GM10248 (cell line): ENCODE results near the gene WIPF2.
A peak's percentile ranks its signal among the peaks of the same experiment; 100 is the strongest.

ENCODE experiments used
- CTCF ChIA-PET: fragments of 300-600 bp; sonication (Branson Sonifier 250); formaldehyde crosslinking; extraction: SDS; loops from one replicate; lab custom pipeline; 2021; ENCODE audit warnings: antibody characterized with exemption; lab: Yijun Ruan, JAX
- POLR2A ChIA-PET: fragments of 350-650 bp; sonication (Branson Sonifier 250); formaldehyde crosslinking; extraction: SDS; loops from one replicate; lab custom pipeline; 2020; ENCODE audit warnings: antibody characterized with exemption; lab: Yijun Ruan, JAX
- DNase-seq: peaks from one replicate; pipeline ENCODE4 v3.0.0; 2012; ENCODE audit errors: extremely low spot score
- CTCF ChIP-seq: IDR thresholded peaks from 2 replicates; pipeline ENCODE4 v1.5.1; 2012; ENCODE audit warnings: mild to moderate bottlenecking, low read depth; ENCODE audit errors: extremely low read depth, missing control alignments, control extremely low read depth

Gene WIPF2

GRCh38 chr17:40315678-40316570, 96.8 kb downstream of the WIPF2 start:
- no peak for DNase-seq
- ChIA-PET POLR2A (no interaction called here), CTCF (interaction anchor here (0.8 to 30.0 kb wide), 7 partner anchors 10 to 241 kb away, joined by 3 to 604 read pairs (median 4); partner anchors contain the start of genes GJD3 and RARA)
- no peak for TF ChIP-seq CTCF

GRCh38 chr17:40316571-40317344, 97.7 kb downstream of the WIPF2 start:
- no peak for TF ChIP-seq CTCF
- DNase-seq: no peak
- POLR2A ChIA-PET: interaction anchor here (0.8 kb wide), 1 partner anchor 1373 kb away, joined by 4 read pairs; no protein-coding TSS in a partner anchor
- CTCF ChIA-PET: interaction anchor here (0.9 to 30.0 kb wide), 14 partner anchors 9 to 216 kb away, joined by 3 to 604 read pairs (median 4); partner anchors contain the start of genes GJD3, RARA and WIPF2

GRCh38 chr17:40317345-40317873, 98.3 kb downstream of the WIPF2 start:
- peak; percentile 67 for DNase-seq
- POLR2A ChIA-PET: interaction anchor here (0.8 kb wide), 1 partner anchor 1372 kb away, joined by 4 read pairs; no protein-coding TSS in a partner anchor
- peak; percentile 50 for TF ChIP-seq CTCF
- CTCF ChIA-PET: interaction anchor here (0.9 to 30.0 kb wide), 14 partner anchors 8 to 216 kb away, joined by 3 to 604 read pairs (median 4); partner anchors contain the start of genes GJD3, RARA and WIPF2

GRCh38 chr17:40317880-40318829, 99.1 kb downstream of the WIPF2 start:
- DNase-seq: peak; percentile 98
- ChIA-PET POLR2A (interaction anchor here (0.8 kb wide), 1 partner anchor 1371 kb away, joined by 4 read pairs; no protein-coding TSS in a partner anchor), CTCF (interaction anchor here (0.9 to 30.0 kb wide), 15 partner anchors 8 to 215 kb away, joined by 3 to 604 read pairs (median 4); partner anchors contain the start of genes GJD3, RARA and WIPF2)
- TF ChIP-seq CTCF: no peak

- no peak for DNase-seq
- CTCF ChIA-PET: interaction anchor here (0.9 to 30.0 kb wide), 5 partner anchors 15 to 214 kb away, joined by 3 to 604 read pairs (median 5); partner anchors contain the start of genes GJD3 and RARA
- POLR2A ChIA-PET: no interaction called here
- TF ChIP-seq CTCF: no peak
Measured at GRCh38 chr17:40318830-40319391, 99.8 kb downstream of the WIPF2 start.
